Stimulated activated CD8-positive, alpha-beta memory T cell treated with anti-CD3 and anti-CD28 coated beads, Interleukin-2, amount 100 ng/mL, for 1 hour (primary cell): ENCODE data around the gene DEFB129.
"Not testable (repeated sequence)": the region's sequence is repeated elsewhere in the genome, so short reads cannot be mapped to it uniquely, and the experiment has no call there.

Experiments used
- DNase-seq, 2 donors: peaks; one replicate each; pipeline ENCODE4 v3.0.0-alpha.2; 2020; ENCODE audit warnings: low read depth in 2 of 2

The DEFB129 gene

GRCh38 chr20:226958-227357 is at the start of gene DEFB129:
TSS of gene DEFB129 (plus strand) at chr20:227258. CDS start at chr20:227289, 31 bp downstream.
- no peak for DNase-seq

- no peak for DNase-seq
Measured at GRCh38 chr20:184288-184687, 42.8 kb upstream of the DEFB129 start.

- DNase-seq, result no peak
Measured at GRCh38 chr20:187733-188132, 39.3 kb upstream of the DEFB129 start.

- DNase-seq, result no peak
Measured at GRCh38 chr20:189611-190010, 37.4 kb upstream of the DEFB129 start, which contains the start of gene DEFB128. TSS of gene DEFB128 (minus strand) at chr20:189711. CDS start at chr20:189623, 88 bp downstream.

GRCh38 chr20:198225-198624 is 28.8 kb upstream of the DEFB129 start:
- no peak for DNase-seq

GRCh38 chr20:199996-200395 is 27.1 kb upstream of the DEFB129 start:
- no peak for DNase-seq

- DNase-seq, result not testable (repeated sequence)
Measured at GRCh38 chr20:203630-204029, 23.4 kb upstream of the DEFB129 start.

- no peak for DNase-seq
Measured at GRCh38 chr20:208942-209566, 18.0 kb upstream of the DEFB129 start.

- DNase-seq, result no peak
Measured at GRCh38 chr20:210809-211502, 16.1 kb upstream of the DEFB129 start.

- DNase-seq, result no peak
Measured at GRCh38 chr20:214383-214782, 12.7 kb upstream of the DEFB129 start.

- DNase-seq, result no peak
Measured at GRCh38 chr20:215796-216195, 11.3 kb upstream of the DEFB129 start.

- DNase-seq, result no peak
Measured at GRCh38 chr20:217266-217665, 9.8 kb upstream of the DEFB129 start.

- DNase-seq, result no peak
Measured at GRCh38 chr20:219290-220115, 7.6 kb upstream of the DEFB129 start.

- no peak for DNase-seq
Measured at GRCh38 chr20:221258-221830, 5.7 kb upstream of the DEFB129 start.

- DNase-seq, result not testable (repeated sequence)
Measured at GRCh38 chr20:225879-226278, 1.2 kb upstream of the DEFB129 start.

- no peak for DNase-seq
Measured at GRCh38 chr20:227439-228105, 514 bp downstream of the DEFB129 start.

GRCh38 chr20:235891-236290 is 8.8 kb downstream of the DEFB129 start:
- no peak for DNase-seq

- no peak for DNase-seq
Measured at GRCh38 chr20:237489-237888, 10.4 kb downstream of the DEFB129 start.

- DNase-seq, result no peak
Measured at GRCh38 chr20:237929-238328, 10.9 kb downstream of the DEFB129 start.

- no peak for DNase-seq
Measured at GRCh38 chr20:242905-243304, 15.8 kb downstream of the DEFB129 start.

- DNase-seq, result no peak
Measured at GRCh38 chr20:251354-251753, 24.3 kb downstream of the DEFB129 start.

- DNase-seq, result no peak
Measured at GRCh38 chr20:252801-253200, 25.7 kb downstream of the DEFB129 start.
